ENCODE data around the gene NEK7.

GRCh38 chr1:198283222-198283621 is 126.4 kb downstream of the NEK7 start:
- TF ChIP-seq POLR2AphosphoS5 (IDR thresholded peaks at IDR 0.05; ENCODE audit: low read depth, low read length), result no peak
- no peak for TF ChIP-seq POLR2A (IDR thresholded peaks at IDR 0.05; ENCODE audit: low read depth, low read length)

Data from GM12892 (cell line).